Measurements from ENCODE around the gene WEE2. TPM values are rescaled to one million over a fixed set of nuclear protein-coding genes. Genes with fewer than 3 reads are reported as not detected.

The WEE2 gene
- total and polyA plus RNA-seq, 2 of the 13 experiments (the other 11 are each of a cell fraction or from before 2014, with no cell fraction given), result not detected

DNA sequence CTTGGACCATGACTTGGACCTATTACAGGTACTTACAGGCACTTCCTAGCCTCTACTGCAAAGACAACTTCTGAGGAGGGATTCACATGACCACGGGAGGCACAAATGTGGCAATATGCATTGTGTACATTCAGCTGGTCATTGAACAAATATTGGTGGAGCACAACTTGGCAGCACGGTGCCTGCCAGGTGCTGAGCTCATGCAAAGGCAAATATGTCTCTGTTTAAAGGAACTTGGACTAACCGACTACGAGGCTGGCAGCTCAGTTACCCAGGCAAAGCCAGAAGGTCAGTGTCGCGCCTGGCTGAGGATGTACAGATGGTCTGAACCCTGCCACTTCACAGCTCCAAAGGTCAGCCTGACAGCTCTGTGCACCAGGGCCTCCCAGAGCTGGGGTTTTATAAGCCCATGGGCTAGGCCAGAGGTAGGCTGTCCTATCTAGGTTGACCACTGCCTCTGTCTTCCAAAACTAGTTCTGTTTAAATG is 12.3 kb upstream of the WEE2 start (continued):
- TF ChIP-seq, protein P1, sequence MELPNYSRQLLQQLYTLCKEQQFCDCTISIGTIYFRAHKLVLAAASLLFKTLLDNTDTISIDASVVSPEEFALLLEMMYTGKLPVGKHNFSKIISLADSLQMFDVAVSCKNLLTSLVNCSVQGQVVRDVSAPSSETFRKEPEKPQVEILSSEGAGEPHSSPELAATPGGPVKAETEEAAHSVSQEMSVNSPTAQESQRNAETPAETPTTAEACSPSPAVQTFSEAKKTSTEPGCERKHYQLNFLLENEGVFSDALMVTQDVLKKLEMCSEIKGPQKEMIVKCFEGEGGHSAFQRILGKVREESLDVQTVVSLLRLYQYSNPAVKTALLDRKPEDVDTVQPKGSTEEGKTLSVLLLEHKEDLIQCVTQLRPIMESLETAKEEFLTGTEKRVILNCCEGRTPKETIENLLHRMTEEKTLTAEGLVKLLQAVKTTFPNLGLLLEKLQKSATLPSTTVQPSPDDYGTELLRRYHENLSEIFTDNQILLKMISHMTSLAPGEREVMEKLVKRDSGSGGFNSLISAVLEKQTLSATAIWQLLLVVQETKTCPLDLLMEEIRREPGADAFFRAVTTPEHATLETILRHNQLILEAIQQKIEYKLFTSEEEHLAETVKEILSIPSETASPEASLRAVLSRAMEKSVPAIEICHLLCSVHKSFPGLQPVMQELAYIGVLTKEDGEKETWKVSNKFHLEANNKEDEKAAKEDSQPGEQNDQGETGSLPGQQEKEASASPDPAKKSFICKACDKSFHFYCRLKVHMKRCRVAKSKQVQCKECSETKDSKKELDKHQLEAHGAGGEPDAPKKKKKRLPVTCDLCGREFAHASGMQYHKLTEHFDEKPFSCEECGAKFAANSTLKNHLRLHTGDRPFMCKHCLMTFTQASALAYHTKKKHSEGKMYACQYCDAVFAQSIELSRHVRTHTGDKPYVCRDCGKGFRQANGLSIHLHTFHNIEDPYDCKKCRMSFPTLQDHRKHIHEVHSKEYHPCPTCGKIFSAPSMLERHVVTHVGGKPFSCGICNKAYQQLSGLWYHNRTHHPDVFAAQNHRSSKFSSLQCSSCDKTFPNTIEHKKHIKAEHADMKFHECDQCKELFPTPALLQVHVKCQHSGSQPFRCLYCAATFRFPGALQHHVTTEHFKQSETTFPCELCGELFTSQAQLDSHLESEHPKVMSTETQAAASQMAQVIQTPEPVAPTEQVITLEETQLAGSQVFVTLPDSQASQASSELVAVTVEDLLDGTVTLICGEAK (IDR thresholded peaks at IDR 0.05), result no peak
- TF ChIP-seq, protein P1 (CRISPR knock-in tag; IDR thresholded peaks at IDR 0.05), result 0 out of 2 replicates have a peak, but pooled peaks have one; percentile 22
- TF ChIP-seq TBL1XR1 (IDR thresholded peaks at IDR 0.05; ENCODE audit: borderline replicate concordance, low read length, partially characterized antibody), result no peak
- peak; percentile 73 for TF ChIP-seq ZMYM4 (CRISPR knock-in tag; IDR thresholded peaks at IDR 0.05)
- TF ChIP-seq, protein P2, sequence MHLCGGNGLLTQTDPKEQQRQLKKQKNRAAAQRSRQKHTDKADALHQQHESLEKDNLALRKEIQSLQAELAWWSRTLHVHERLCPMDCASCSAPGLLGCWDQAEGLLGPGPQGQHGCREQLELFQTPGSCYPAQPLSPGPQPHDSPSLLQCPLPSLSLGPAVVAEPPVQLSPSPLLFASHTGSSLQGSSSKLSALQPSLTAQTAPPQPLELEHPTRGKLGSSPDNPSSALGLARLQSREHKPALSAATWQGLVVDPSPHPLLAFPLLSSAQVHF (CRISPR knock-in tag; IDR thresholded peaks at IDR 0.05), result no peak
- no peak for TF ChIP-seq ZNF260 (CRISPR knock-in tag; IDR thresholded peaks at IDR 0.05; ENCODE audit: borderline replicate concordance, low read depth)
- no peak for TF ChIP-seq ZBTB1 (CRISPR knock-in tag; IDR thresholded peaks at IDR 0.05; ENCODE audit: borderline replicate concordance)
- TF ChIP-seq REPIN1 (CRISPR knock-in tag; IDR thresholded peaks at IDR 0.05; ENCODE audit: borderline replicate concordance, low read depth), result peak; percentile 71; the same call in 1 of the 2 replicates
- no peak for TF ChIP-seq TAF1 (CRISPR knock-in tag; IDR thresholded peaks at IDR 0.05)
- TF ChIP-seq NR2F2 (IDR thresholded peaks at IDR 0.05; ENCODE audit: borderline replicate concordance, low read depth), result 0 out of 2 replicates have a peak, but pooled peaks have one; percentile 45
- TF ChIP-seq CREM (IDR thresholded peaks at IDR 0.05), result peak; percentile 57; the same call in 1 of the 2 replicates
- TF ChIP-seq CREM (CRISPR knock-in tag; IDR thresholded peaks at IDR 0.05), result no peak
- no peak for TF ChIP-seq ZNF780A (CRISPR knock-in tag; IDR thresholded peaks at IDR 0.05)
- no peak for TF ChIP-seq ZNF12 (CRISPR knock-in tag; IDR thresholded peaks at IDR 0.05)
- peak; percentile 96 for TF ChIP-seq ZNF768 (CRISPR knock-in tag; IDR thresholded peaks at IDR 0.05)
- TF ChIP-seq ZNF207 (IDR thresholded peaks at IDR 0.05; ENCODE audit: borderline replicate concordance), result no peak
- peak; percentile 70; the same call in 1 of the 2 replicates for TF ChIP-seq FOXK1 (CRISPR knock-in tag; IDR thresholded peaks at IDR 0.05; ENCODE audit: borderline replicate concordance, low read depth)
- peak; percentile 70; the same call in 1 of the 2 replicates for TF ChIP-seq ZNF160 (CRISPR knock-in tag; IDR thresholded peaks at IDR 0.05)
- no peak for TF ChIP-seq ZNF788 (CRISPR knock-in tag; IDR thresholded peaks at IDR 0.05; ENCODE audit: borderline replicate concordance)
